ENCODE data around the gene AP5S1. TPM values are rescaled to one million over a fixed set of nuclear protein-coding genes. Genes with fewer than 3 reads are reported as not detected.

AP5S1 gene
- total RNA-seq, 1 donor from 2014 or later, result 12.3 TPM

DNA sequence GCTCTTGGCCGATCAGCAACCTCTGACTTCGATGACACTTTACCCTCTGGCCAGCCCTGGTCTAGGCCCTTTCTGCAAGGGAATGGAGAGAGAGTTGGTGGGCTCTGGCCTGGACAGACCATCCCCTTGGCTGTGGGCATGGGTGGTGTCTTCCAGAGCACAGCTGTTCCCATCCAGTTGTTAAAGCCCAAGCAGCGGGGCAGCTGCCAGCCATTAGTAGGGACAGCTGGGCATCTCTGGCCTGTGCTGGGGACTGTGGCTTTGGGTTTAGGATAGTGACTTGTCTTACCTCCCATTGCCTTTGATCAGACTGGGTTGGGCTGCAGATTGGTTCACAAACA lies 21.5 kb upstream of the AP5S1 start:
- H3K27me3 Mint-ChIP-seq, result no peaks in the 10 kb centered on the region
- DNase-seq (ENCODE audit: low spot score, unreplicated experiment), result no peak
- H3K9me3 Mint-ChIP-seq (ENCODE audit: low read depth), result no peaks in the 10 kb centered on the region
- no peak overlapping the region for H3K4me3 Mint-ChIP-seq (ENCODE audit: low read depth)
- H3K27ac Mint-ChIP-seq, result peak overlapping the region; percentile 95
- peaks cover 35% of the 10 kb centered on the region for H3K4me1 Mint-ChIP-seq (ENCODE audit: low read depth)
- TF ChIP-seq, protein P1, sequence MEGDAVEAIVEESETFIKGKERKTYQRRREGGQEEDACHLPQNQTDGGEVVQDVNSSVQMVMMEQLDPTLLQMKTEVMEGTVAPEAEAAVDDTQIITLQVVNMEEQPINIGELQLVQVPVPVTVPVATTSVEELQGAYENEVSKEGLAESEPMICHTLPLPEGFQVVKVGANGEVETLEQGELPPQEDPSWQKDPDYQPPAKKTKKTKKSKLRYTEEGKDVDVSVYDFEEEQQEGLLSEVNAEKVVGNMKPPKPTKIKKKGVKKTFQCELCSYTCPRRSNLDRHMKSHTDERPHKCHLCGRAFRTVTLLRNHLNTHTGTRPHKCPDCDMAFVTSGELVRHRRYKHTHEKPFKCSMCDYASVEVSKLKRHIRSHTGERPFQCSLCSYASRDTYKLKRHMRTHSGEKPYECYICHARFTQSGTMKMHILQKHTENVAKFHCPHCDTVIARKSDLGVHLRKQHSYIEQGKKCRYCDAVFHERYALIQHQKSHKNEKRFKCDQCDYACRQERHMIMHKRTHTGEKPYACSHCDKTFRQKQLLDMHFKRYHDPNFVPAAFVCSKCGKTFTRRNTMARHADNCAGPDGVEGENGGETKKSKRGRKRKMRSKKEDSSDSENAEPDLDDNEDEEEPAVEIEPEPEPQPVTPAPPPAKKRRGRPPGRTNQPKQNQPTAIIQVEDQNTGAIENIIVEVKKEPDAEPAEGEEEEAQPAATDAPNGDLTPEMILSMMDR (IDR thresholded peaks at IDR 0.05; ENCODE audit: unreplicated experiment), result no peak
- H3K36me3 Mint-ChIP-seq (ENCODE audit: insufficient read depth), result peaks cover 10% of the 10 kb centered on the region

DNA sequence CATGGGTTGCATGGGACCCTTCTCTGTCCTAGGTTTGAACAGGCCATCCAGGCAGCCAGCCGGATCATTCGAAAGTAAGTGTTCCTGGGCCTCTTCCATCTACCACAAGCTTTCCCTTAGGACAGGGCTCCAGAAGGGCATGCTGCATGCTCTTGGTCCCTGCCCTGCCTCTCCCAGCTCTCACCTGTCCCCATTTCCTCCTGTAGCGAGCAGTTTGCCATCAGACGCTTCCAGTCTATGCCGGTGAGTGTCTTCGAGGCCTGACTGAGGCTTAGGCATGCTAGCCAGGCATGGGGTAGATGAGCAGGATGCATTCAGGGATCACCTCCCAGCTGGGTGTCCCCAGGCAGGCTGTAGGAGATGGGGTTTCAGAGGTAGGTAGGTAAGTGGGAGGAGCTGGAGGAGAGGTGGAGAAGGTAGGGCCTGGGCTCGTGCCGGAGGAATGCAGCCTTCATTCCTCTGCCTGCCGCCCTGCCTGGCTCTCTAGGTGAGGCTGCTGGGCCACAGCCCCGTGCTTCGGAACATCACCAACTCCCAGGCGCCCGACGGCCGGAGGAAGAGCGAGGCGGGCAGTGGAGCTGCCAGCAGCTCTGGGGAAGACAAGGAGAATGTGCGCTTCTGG lies 20.0 kb upstream of the AP5S1 start:
- TF ChIP-seq, protein P1 (IDR thresholded peaks at IDR 0.05; ENCODE audit: unreplicated experiment), result no peak
- Mint-ChIP-seq H3K27ac (peak overlapping the region; percentile 95), H3K27me3 (no peaks in the 10 kb centered on the region), H3K9me3 (ENCODE audit: low read depth) (no peaks in the 10 kb centered on the region), H3K4me3 (ENCODE audit: low read depth) (peak overlapping the region; percentile 14), H3K4me1 (ENCODE audit: low read depth) (peaks cover 35% of the 10 kb centered on the region), H3K36me3 (ENCODE audit: insufficient read depth) (peaks cover 18% of the 10 kb centered on the region)
- DNase-seq (ENCODE audit: low spot score, unreplicated experiment), result no peak

DNA sequence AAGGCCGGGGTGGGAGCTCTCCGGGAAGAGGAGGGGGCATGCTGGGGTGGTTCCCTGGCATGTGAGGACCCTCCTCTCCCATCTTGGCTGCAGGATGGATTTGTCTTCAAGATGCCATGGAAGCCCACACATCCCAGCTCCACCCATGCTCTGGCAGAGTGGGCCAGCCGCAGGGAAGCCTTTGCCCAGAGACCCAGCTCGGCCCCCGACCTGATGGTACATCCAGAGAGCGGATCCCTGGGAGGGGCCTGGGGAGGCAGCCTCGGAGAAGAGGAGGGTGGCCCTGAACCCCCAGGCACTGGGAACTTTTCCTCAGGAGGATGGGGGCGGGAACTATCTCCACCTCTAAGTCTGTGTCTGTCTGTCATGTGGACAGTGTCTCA lies 19.5 kb upstream of the AP5S1 start:
- no peak for DNase-seq (ENCODE audit: low spot score, unreplicated experiment)
- TF ChIP-seq, protein P1 (IDR thresholded peaks at IDR 0.05; ENCODE audit: unreplicated experiment), result no peak
- peaks cover 21% of the 10 kb centered on the region for H3K36me3 Mint-ChIP-seq (ENCODE audit: insufficient read depth)
- no peaks in the 10 kb centered on the region for H3K9me3 Mint-ChIP-seq (ENCODE audit: low read depth)
- H3K4me1 Mint-ChIP-seq (ENCODE audit: low read depth), result peaks cover 37% of the 10 kb centered on the region
- H3K27me3 Mint-ChIP-seq, result no peaks in the 10 kb centered on the region
- no peak overlapping the region for H3K27ac Mint-ChIP-seq
- no peak overlapping the region for H3K4me3 Mint-ChIP-seq (ENCODE audit: low read depth)

DNA sequence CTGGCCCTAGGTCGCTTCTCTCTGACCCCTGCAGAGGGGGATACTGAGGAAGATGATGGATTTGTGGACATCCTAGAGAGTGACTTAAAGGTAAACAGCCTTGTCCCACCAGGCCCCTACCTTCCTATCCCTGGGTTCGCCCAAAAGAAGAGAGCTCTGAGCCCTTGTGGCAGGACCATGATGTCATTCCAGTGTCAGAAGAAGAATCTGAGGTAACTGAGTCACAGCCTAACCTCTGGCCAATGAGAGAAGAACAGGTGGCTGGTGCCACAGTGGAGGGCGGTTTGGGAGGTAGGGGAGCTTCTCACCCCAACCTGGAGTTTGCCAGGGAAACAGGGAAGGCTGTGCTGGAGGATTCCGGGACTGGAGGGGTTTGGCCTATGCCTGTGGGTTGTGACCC lies 19.0 kb upstream of the AP5S1 start:
- TF ChIP-seq, protein P1 (IDR thresholded peaks at IDR 0.05; ENCODE audit: unreplicated experiment), result no peak
- Mint-ChIP-seq H3K27ac (no peak overlapping the region), H3K4me1 (ENCODE audit: low read depth) (peaks cover 39% of the 10 kb centered on the region), H3K9me3 (ENCODE audit: low read depth) (no peaks in the 10 kb centered on the region), H3K4me3 (ENCODE audit: low read depth) (no peak overlapping the region), H3K36me3 (ENCODE audit: insufficient read depth) (peaks cover 21% of the 10 kb centered on the region), H3K27me3 (no peaks in the 10 kb centered on the region)
- no peak for DNase-seq (ENCODE audit: low spot score, unreplicated experiment)

DNA sequence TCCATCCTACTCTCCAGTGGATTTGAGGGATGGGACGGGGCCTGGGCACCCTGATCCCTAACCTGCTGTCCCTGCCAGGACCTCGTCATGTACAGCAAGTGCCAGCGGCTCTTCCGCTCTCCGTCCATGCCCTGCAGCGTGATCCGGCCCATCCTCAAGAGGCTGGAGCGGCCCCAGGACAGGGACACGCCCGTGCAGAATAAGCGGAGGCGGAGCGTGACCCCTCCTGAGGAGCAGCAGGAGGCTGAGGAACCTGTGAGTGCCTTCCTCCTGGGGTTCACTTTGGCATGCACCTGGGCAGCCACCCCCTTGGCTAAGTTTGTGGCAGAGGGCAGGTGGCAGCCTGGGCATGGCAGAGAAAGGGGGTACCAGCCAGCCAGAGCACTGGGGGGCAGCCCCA lies 18.5 kb upstream of the AP5S1 start:
- H3K27ac Mint-ChIP-seq, result no peak overlapping the region
- H3K9me3 Mint-ChIP-seq (ENCODE audit: low read depth), result no peaks in the 10 kb centered on the region
- H3K4me3 Mint-ChIP-seq (ENCODE audit: low read depth), result no peak overlapping the region
- TF ChIP-seq, protein P1 (IDR thresholded peaks at IDR 0.05; ENCODE audit: unreplicated experiment), result no peak
- no peak for DNase-seq (ENCODE audit: low spot score, unreplicated experiment)
- H3K4me1 Mint-ChIP-seq (ENCODE audit: low read depth), result peaks cover 38% of the 10 kb centered on the region
- peaks cover 21% of the 10 kb centered on the region for H3K36me3 Mint-ChIP-seq (ENCODE audit: insufficient read depth)
- H3K27me3 Mint-ChIP-seq, result no peaks in the 10 kb centered on the region

Data from progenitor cell of endocrine pancreas (in vitro differentiated cells).